Non-pigmented ciliary epithelial cell (primary cell): ENCODE data around the gene EGLN2.
"Not testable (repeated sequence)": the region's sequence is repeated elsewhere in the genome, so short reads cannot be mapped to it uniquely, and the experiment has no call there.

ENCODE experiments used
- DNase-seq: peaks from one replicate; pipeline ENCODE4 v3.0.0-alpha.2; 2010; ENCODE audit warnings: low read depth

Gene EGLN2

GRCh38 chr19:40776932-40777644, 21.9 kb upstream of the EGLN2 start:
- DNase-seq, result peak; percentile 70

DNA sequence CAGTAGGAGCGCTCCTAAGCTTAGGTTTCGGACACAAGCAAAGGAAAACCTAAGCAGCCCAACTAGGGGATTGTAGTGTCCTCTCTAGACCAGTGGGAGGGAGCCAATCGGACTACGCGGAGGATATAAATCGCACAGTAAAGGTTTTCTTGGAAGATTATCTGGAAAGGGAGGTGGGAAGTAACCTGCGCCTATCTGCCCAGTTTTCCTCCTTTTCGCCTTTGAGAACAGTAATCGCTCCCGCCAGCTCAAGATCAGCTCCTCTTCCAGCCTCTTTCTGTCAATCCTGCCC, 21.4 kb upstream of the EGLN2 start:
- DNase-seq, result no peak

DNA sequence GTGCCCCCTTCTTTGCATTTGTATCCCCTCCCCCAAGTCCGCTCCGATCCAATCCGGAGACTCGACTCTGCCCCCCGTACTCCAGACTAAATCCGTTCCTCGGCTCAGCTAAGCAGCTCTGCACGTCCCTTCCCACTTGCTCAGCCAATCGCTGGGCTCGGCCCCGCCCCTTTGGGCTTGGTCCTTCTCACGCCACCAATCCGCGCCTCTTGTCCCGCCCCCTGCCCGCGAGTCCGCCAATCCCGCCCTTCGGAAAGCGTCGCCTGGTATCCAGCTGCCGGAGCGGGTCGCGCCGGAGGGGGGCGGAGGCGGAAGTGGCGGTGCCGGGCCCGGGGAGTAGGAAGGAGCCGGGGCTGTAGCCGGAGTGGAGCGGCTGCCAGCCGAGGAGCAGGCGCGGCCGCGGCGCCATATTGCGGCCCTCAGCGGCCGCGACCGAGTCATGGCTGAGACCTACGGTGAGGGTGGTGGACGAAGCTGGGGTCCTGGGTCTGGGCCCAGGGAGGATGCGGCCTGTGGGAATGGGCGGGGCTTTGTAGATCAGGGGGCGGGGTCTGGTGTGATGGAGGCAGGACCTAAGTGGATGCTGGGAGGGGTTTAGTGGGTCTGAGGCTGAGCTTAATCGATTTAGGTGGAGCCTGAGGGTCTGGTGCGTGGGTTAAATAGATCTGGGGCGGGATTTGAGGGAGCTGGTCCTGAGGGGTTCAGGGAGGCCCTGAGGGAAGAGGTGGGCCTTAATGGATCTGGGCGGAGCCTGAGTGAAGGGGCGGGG, 20.9 kb upstream of the EGLN2 start, which contains the start of gene RAB4B:
TSS of gene RAB4B (plus strand) at position 311 of the 769 bp plus-strand sequence. CDS start at position 440, 129 bp downstream.
- DNase-seq, result peak; percentile 99

- no peak for DNase-seq
These were observed 20.2 kb upstream of the EGLN2 start for GRCh38 chr19:40778706-40779284.

GRCh38 chr19:40780582-40780981, 18.4 kb upstream of the EGLN2 start:
- no peak for DNase-seq

- DNase-seq, result no peak
These were observed 17.9 kb upstream of the EGLN2 start for GRCh38 chr19:40781140-40781539.

GRCh38 chr19:40783711-40784110, 15.3 kb upstream of the EGLN2 start:
- DNase-seq, result no peak

DNA sequence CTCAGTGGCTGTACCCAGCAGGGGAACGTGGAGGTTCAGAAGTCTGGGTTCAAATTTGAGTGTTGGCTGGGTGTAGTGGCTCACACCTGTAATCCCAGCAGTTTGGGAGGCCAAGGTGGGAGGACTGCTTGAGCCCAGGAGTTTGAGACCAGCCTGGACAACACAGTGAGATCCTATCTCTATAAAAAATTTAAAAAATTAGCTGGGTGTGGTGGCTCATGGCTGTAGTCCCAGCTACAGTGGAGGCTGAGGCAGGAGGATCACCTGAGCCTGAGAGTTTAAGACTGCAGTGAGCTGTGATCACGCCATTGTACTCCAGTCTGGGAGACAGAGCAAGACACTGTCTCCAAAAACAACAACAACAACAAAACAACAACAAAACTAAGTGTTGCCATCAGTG, 14.8 kb upstream of the EGLN2 start:
- not testable (repeated sequence) for DNase-seq

DNA sequence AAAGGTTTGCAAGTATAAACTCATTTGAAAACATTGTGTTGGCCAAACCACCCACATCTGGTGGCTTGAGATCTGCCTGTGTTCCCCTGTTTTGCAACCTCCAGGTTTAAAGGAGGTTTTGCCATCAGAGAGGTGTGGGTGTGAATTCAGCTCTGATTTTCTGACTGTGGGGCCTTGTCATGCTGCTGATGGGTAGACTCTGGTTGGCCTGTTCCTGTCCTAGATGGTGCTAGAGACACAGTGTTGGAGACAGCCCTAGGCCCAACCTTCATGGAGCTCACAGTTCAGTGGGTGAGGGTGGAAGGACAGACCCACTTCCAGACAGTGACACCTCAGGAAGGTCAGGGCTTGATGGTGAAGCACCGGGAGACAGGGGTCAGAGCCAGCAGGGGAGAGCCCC, 13.5 kb upstream of the EGLN2 start:
- no peak for DNase-seq

DNA sequence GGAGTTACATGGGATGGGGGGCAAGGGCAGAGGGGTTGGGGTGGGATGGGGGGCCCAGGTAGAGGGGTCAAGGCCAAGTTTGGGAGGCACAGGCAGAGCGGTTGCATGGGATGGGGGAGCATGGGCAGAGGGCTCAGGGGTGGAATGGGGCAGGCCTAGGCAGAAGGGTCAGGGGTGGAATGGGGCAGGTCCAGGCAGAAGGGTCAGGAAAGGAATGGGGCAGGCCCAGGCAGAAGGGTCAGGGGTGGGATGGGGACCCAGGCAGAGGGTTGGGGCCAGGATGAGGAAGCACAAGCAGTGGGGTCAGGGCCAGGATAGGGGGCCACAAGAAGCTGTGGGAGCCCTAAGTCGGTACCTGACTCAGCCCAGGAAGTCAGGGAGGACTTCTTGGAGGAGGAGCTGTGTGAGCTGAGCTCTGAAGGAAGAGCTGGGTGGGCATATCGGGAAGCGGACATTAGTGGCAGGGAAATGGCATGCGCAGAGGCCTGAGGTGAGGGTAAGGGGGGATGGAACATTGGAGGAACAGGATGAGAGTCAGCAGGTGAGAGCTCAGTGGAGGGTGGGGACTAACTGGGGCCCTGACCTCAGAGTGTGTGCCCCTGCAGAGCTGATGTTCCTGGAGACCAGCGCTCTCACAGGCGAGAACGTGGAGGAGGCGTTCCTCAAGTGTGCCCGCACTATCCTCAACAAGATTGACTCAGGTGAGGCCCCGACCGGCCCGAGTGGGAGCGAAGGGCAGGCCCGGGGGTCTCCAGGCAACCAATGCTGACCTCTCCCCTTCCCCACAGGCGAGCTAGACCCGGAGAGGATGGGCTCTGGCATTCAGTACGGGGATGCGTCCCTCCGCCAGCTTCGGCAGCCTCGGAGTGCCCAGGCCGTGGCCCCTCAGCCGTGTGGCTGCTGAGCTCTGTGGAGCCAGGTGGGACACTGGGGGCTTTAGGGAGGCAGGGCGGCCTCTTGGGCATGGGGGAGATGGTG, 12.6 kb upstream of the EGLN2 start:
- DNase-seq, result no peak

DNA sequence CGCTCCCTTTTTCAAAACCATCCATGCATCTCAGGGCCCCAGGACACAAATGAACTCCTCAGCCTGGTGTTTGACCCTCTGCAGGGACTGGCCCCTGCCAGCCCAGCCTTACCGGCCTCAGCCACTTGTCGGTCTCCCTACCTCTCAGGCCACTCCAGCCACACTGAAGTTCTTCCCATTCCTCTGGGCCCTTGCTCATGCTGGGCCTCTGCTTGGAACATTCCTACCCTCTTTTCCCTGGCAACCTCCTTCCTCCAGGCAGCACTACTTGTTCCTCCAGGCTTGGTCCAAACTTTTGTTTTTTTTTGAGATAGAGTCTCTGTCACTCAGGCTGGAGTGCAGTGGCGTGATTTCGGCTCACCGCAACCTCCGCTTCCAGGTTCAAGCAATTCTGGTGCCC, 7.6 kb upstream of the EGLN2 start:
- no peak for DNase-seq

DNA sequence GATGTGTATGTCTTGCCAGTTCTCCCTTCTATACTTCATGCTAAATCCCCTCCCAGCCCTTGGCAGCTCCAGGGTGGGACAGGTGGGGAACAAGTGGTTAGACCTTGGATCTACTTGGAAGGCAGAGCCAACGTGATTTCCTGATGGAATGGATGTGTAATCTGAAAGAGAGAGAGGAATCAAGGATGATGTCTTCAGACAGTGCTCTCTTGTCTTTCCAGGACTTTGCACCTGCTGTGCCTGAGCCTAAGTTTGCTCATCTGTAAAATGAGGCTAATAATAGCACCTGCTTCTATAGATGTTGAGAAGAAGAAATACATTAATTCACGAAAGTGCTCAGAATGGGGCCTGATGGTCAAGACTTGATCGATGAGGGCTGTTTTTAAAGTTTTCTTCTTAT, 7.0 kb upstream of the EGLN2 start:
- no peak for DNase-seq

- DNase-seq, result no peak
These were observed 1.6 kb upstream of the EGLN2 start for GRCh38 chr19:40797166-40797962.

DNA sequence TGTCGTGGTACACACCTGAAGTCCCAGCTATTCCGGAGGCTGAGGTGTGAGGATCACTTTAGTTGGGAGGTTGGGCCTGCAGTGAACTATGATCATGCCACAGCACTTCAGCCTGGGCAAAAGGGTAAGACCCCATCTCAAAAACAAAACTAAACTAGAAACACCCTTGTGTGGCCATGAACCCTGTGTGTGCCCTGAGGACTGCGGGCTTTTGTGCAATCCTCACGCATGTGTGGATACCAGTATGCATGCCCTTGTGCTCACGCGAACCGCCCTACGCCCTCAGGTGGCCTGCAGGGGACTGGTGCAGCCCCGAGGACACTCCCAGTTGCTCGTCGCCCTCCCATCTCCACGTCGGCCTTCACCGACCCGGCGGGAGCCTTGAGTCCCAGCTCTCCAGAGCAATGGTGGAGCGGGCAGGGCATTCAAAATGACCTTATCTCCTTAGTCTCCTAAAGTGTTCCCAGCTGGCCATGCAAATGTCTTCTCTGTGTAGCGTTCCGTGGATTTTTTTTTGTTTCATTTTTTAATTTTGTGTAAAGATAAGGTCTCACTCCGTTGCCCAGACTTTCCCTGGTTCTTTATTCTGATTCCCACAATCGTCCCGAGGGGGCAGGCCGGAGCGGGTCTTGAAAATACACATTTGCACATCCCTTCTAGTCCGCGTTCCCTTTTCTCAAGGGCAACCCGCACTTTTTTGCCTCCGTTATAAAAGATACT, 868 bp upstream of the EGLN2 start:
- DNase-seq, result no peak

DNA sequence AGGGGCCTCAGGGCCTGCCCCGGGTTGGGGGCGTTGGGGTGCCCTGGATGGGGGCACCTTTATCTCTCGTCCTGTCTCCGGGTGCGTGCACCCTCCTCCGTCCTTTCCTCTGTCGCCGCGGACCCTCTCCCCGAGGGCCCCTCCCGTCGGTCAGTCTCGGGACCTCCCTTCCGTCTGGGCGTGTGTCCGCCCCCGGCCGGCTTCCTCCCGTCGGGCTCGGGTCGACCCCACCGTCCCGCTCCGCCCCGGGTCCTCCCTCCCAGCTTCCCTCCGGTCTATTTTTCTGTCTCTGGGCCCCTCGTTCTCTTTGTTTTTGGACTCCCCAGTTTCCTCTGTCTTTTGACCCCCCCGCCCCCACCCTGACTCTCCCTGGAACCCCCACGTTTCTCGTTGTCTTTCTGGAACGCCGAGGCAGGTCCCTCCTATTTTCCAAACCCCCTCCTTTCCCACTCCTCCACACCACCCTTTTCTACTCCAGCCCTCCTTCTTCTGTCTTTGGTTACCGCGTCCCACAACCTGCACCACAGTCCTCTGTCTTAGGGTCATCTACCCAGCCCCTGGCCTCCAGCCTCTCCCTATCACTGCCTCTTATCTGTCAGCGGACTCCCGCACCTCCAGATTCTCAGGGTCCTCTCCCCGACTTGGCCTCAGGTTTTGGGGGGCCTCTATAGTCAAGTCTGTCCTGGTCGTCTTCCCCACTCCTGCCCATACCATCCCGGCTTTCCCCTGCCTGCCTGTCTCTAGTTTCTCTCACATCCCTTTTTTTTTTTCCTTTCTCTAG, 757 bp downstream of the EGLN2 start:
- no peak for DNase-seq

GRCh38 chr19:40800339-40800996, 1.5 kb downstream of the EGLN2 start:
- DNase-seq, result no peak

- no peak for DNase-seq
These were observed 2.0 kb downstream of the EGLN2 start for GRCh38 chr19:40800997-40801377.

GRCh38 chr19:40801426-40802299, 2.7 kb downstream of the EGLN2 start:
- no peak for DNase-seq
